CD14-positive monocyte (primary cell): ENCODE measurements around the gene XRCC5. TPM values are rescaled to one million over a fixed set of nuclear protein-coding genes. Genes with fewer than 3 reads are reported as not detected.

Source experiments
- DNase-seq, 3 donors: peaks; one replicate each; pipeline ENCODE4 v3.0.0-alpha.2; 2011 to 2022
- H2AFZ ChIP-seq: 2 replicates; pipeline ENCODE4 v1.6.0; 2012; ENCODE audit warnings: mild to moderate bottlenecking, low read depth, low read length, inconsistent platforms; ENCODE audit not compliant: insufficient read depth, poor library complexity, severe bottlenecking
- H3K27ac ChIP-seq, 2 donors: 1 replicate in 1 of 2; 2 replicates in 1 of 2; pipeline ENCODE4 v1.5.1; 2012 to 2013; ENCODE audit warnings: low read length in 2 of 2, control low read depth in 1 of 2, inconsistent platforms in 1 of 2, low read depth in 1 of 2, mild to moderate bottlenecking in 1 of 2
- H3K27me3 ChIP-seq, 2 donors: one replicate each; pipeline versions ENCODE4 v1.6.0 to v1.6.1; 2011 to 2013; ENCODE audit warnings: low read length in 2 of 2; ENCODE audit not compliant: control insufficient read depth in 2 of 2, insufficient read depth in 2 of 2
- H3K36me3 ChIP-seq, 2 donors: replicated peaks in 1 of 2; 1 replicate in 1 of 2; 2 replicates in 1 of 2; pipeline versions ENCODE4 v1.5.1 to v1.6.1; 2012 to 2013; ENCODE audit warnings: low read length in 2 of 2, control low read depth in 1 of 2, inconsistent platforms in 1 of 2, mild to moderate bottlenecking in 1 of 2; ENCODE audit not compliant: insufficient read depth in 2 of 2, control insufficient read depth in 1 of 2
- H3K4me1 ChIP-seq, 2 donors: 1 replicate in 1 of 2; 2 replicates in 1 of 2; pipeline versions ENCODE4 v1.5.1 to v1.6.1; 2012 to 2013; ENCODE audit warnings: low read length in 2 of 2, control low read depth in 1 of 2, inconsistent platforms in 1 of 2, mild to moderate bottlenecking in 1 of 2, moderate library complexity in 1 of 2; ENCODE audit not compliant: insufficient read depth in 2 of 2, control insufficient read depth in 1 of 2
- H3K4me2 ChIP-seq: replicated peaks from 2 replicates; pipeline ENCODE3; 2012; ENCODE audit warnings: low read length, moderate library complexity, mild to moderate bottlenecking; ENCODE audit not compliant: poor library complexity, severe bottlenecking; ENCODE audit errors: extremely low read depth
- H3K4me3 ChIP-seq, 3 experiments: fragments of 200-600 bp in 1 of 3; sonication (generic) in 1 of 3; replicated peaks in 1 of 3; 1 replicate in 2 of 3; 2 replicates in 1 of 3; pipeline ENCODE4 v1.5.1; 2011 to 2013; ENCODE audit warnings: low read length in 3 of 3, mild to moderate bottlenecking in 3 of 3, control low read depth in 2 of 3, low read depth in 2 of 3, inconsistent platforms in 1 of 3, moderate library complexity in 1 of 3
- H3K79me2 ChIP-seq: 2 replicates; pipeline ENCODE4 v1.6.0; 2012; ENCODE audit warnings: mild to moderate bottlenecking, control low read depth, inconsistent platforms, low read length, moderate library complexity; ENCODE audit not compliant: insufficient read depth
- H3K9ac ChIP-seq: 2 replicates; pipeline ENCODE4 v1.6.0; 2017; ENCODE audit warnings: low read length, mild to moderate bottlenecking; ENCODE audit not compliant: insufficient read depth, poor library complexity, severe bottlenecking
- H3K9me3 ChIP-seq, 2 donors: replicated peaks in 1 of 2; 1 replicate in 1 of 2; 2 replicates in 1 of 2; pipeline versions ENCODE4 v1.5.1 to v1.6.1; 2012 to 2013; ENCODE audit warnings: low read length in 2 of 2, control low read depth in 1 of 2; ENCODE audit not compliant: control insufficient read depth in 1 of 2, insufficient read depth in 1 of 2
- H4K20me1 ChIP-seq: 2 replicates; pipeline ENCODE4 v1.6.0; 2012; ENCODE audit warnings: mild to moderate bottlenecking, low read length, control low read depth, moderate library complexity; ENCODE audit not compliant: insufficient read depth
- H3K27ac Mint-ChIP-seq, 7 donors: one replicate each; pipeline ENCODE4 v1.8.0; 2020; ENCODE audit warnings: mild to moderate bottlenecking in 7 of 7, mixed read lengths in 7 of 7, moderate library complexity in 6 of 7, inconsistent platforms in 2 of 7
- H3K27me3 Mint-ChIP-seq, 3 donors: one replicate each; pipeline ENCODE4 v1.8.0; 2021 to 2022; ENCODE audit warnings: low read depth in 3 of 3, mild to moderate bottlenecking in 3 of 3, mixed read lengths in 3 of 3, moderate library complexity in 3 of 3, inconsistent platforms in 1 of 3
- H3K36me3 Mint-ChIP-seq, 2 donors: one replicate each; pipeline ENCODE4 v1.8.0; 2020; ENCODE audit warnings: mixed read lengths in 2 of 2, inconsistent platforms in 1 of 2, mild to moderate bottlenecking in 1 of 2
- H3K4me1 Mint-ChIP-seq: one replicate; pipeline ENCODE4 v1.8.0; 2020; ENCODE audit warnings: mild to moderate bottlenecking, mixed read lengths
- H3K4me3 Mint-ChIP-seq, 2 donors: one replicate each; pipeline ENCODE4 v1.8.0; 2020; ENCODE audit warnings: mild to moderate bottlenecking in 2 of 2, mixed read lengths in 2 of 2, moderate library complexity in 1 of 2
- H3K9me3 Mint-ChIP-seq, 7 donors: one replicate each; pipeline ENCODE4 v1.8.0; 2020 to 2022; ENCODE audit warnings: mixed read lengths in 7 of 7, mild to moderate bottlenecking in 6 of 7, moderate library complexity in 6 of 7, inconsistent platforms in 2 of 7
- WGBS: methylation state at CpG from one replicate; pipeline ENCODE4 v1.1.5; 2013; ENCODE audit warnings: missing lambda C conversion rate; ENCODE audit not compliant: insufficient coverage; 5-methylcytosine and 5-hydroxymethylcytosine counted together
- intact Hi-C, 2 donors: fragments of 100-400 bp; cut with micrococcal nuclease; formaldehyde crosslinking; loops; one replicate each; pipeline versions ENCODE4 v1.15.0 to v1.15.1; 2023
- polyA plus RNA-seq, 3 donors: library from polyadenylated mRNA; depleted of rRNA in 1 of 3; unstranded in 2 of 3; stranded (reverse) in 1 of 3; fragments of 300-500 nt in 2 of 3; fragments of >200 nt in 1 of 3; fragmentation: Illumina TruSeq in 2 of 3; gene quantifications; 1 replicate in 2 of 3; 2 replicates in 1 of 3; pipeline ENCODE4 v1.2.3, GENCODE V29; 2012 to 2021
- TF ChIP-seq, protein P1 (sequence below): fragments of 200-600 bp; IDR thresholded peaks from one replicate; pipeline ENCODE4 v1.8.0; 2022; ENCODE audit warnings: antibody characterized with exemption, mild to moderate bottlenecking

Gene XRCC5
- polyA plus RNA-seq, 3 donors: 55.3 to 281 (median 258) TPM

DNA sequence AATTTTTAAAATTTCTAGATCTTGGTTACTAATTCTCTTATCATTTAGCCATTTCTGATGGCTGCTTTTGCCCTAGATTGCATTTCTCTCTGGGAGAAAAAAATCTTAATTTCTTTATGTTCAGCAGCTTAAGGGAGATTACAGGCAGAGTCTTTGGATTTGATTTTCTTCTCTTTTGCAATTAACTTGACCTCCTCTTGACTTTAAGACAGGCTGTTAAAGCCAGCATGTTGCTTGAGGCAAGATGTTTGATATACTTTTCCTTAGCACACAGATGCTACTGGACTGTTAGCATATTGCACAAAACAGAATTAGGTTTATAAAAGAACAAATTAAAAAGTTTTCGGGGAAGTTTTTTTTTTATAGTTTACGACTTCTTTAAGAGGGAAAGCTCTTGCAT is 50.0 kb downstream of the XRCC5 start:
- Histone ChIP-seq H3K79me2 (peaks cover 28% of the 10 kb centered on the region), H3K4me1 (no peaks in the 10 kb centered on the region), H3K27ac (no peak overlapping the region), H3K36me3 (peaks cover 85 to 98% of the 10 kb centered on the region in 2 donors), H3K4me2 (no peak overlapping the region), H3K27me3 (no peaks in the 10 kb centered on the region), H3K4me3 (no peak overlapping the region), H3K9me3 (no peaks in the 10 kb centered on the region), H2AFZ (no peak overlapping the region), H3K9ac (no peak overlapping the region), H4K20me1 (peaks cover 80% of the 10 kb centered on the region)
- no CpG with 5 or more reads among the region's 2 CpGs for WGBS
- DNase-seq: no peak
- no peaks in the 10 kb centered on the region for H3K27me3 Mint-ChIP-seq
- no peak overlapping the region for H3K4me3 Mint-ChIP-seq
- H3K9me3 Mint-ChIP-seq: no peaks in the 10 kb centered on the region
- intact Hi-C loops: no loop called here
- no peaks in the 10 kb centered on the region for H3K4me1 Mint-ChIP-seq
- peaks cover 81 to 94% of the 10 kb centered on the region in 2 donors for H3K36me3 Mint-ChIP-seq
- H3K27ac Mint-ChIP-seq: no peak overlapping the region
- TF ChIP-seq, protein P1, sequence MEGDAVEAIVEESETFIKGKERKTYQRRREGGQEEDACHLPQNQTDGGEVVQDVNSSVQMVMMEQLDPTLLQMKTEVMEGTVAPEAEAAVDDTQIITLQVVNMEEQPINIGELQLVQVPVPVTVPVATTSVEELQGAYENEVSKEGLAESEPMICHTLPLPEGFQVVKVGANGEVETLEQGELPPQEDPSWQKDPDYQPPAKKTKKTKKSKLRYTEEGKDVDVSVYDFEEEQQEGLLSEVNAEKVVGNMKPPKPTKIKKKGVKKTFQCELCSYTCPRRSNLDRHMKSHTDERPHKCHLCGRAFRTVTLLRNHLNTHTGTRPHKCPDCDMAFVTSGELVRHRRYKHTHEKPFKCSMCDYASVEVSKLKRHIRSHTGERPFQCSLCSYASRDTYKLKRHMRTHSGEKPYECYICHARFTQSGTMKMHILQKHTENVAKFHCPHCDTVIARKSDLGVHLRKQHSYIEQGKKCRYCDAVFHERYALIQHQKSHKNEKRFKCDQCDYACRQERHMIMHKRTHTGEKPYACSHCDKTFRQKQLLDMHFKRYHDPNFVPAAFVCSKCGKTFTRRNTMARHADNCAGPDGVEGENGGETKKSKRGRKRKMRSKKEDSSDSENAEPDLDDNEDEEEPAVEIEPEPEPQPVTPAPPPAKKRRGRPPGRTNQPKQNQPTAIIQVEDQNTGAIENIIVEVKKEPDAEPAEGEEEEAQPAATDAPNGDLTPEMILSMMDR: no peak

DNA sequence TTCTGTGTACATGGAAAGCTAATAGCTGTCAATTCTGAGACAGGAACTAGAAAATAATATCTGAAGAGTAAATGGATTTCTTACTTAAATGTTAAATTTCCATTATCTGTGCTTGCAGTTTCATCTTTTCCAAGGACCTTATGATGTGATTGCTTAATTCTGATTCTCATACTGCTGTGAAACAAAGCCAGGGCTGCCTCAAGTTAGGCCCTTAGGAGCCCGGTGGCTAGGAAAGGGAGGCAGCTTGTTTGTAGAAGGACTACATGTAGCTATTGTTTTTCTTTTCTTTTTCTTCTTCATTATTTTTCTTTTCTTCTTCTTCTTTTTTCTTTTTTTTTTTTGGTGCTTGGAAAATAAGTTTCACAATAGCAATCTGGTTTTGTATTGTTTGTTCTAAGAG is 50.5 kb downstream of the XRCC5 start:
- Histone ChIP-seq H3K79me2 (peaks cover 27% of the 10 kb centered on the region), H3K4me3 (no peak overlapping the region), H3K4me2 (no peak overlapping the region), H3K27ac (no peak overlapping the region), H3K9me3 (no peaks in the 10 kb centered on the region), H4K20me1 (peaks cover 81% of the 10 kb centered on the region), H3K27me3 (no peaks in the 10 kb centered on the region), H3K4me1 (no peaks in the 10 kb centered on the region), H3K9ac (no peak overlapping the region), H2AFZ (no peak overlapping the region), H3K36me3 (peaks cover 85 to 98% of the 10 kb centered on the region in 2 donors)
- Mint-ChIP-seq H3K4me3 (no peak overlapping the region), H3K27me3 (no peaks in the 10 kb centered on the region), H3K36me3 (peaks cover 82 to 93% of the 10 kb centered on the region in 2 donors), H3K4me1 (no peaks in the 10 kb centered on the region), H3K27ac (peak overlapping the region in 2 of 7 donors; percentile 54 to 63), H3K9me3 (no peaks in the 10 kb centered on the region)
- no CpG with 5 or more reads among the region's 1 CpG for WGBS
- no peak for DNase-seq
- intact Hi-C loops: no loop called here
- TF ChIP-seq, protein P1: no peak
